ENCODE results near the gene GPATCH4.
A peak's percentile ranks its signal among the peaks of the same experiment; 100 is the strongest.
"Not testable (repeated sequence)": the region's sequence is repeated elsewhere in the genome, so short reads cannot be mapped to it uniquely, and the experiment has no call there.

The GPATCH4 gene

DNA sequence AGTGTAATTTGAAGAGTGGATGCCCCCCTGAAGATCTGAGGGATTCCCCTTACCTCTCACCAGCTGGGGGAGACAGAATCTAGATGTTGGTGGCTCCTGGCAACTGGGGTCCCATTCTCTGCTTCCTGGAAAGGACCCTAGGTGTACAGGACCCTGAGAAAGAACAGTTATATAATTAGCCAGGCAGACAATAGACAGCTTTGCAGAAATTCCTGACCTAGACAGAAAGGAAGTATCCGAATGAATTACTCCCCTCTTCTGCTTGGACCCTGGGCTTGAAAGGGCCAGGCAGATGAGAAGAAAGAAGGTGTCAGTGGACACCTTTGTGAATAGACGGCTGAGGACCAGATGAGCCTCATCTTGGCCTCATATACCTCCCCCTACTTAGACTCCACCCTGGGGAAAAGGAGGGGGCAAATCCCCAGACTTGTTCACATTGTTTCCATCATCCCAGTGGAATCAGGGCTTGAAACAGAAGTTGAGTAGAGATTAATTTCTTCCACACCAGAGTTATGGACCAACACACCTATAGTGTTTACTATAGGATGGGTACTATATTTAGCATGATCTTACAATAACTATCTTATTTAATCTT is 27.1 kb downstream of the GPATCH4 start:
- no peak for DNase-seq (ENCODE audit: low spot score)

DNA sequence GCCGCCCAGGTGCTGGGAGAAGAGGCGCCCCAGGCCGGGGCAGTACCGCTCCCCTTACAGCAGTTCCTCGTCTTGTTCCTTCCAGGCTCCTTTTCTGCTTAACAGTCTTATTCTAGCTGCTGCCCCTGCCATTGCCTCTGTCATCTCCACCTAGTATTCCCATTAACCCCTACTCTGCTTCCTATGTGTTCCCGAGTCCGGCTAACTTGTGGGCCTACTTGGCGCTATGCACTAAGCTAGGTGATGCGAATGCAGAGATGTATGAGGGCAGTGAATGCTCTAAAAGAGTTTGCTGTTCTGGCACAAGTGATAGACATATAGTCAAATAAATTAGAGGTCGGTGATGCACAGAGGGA is 28.6 kb downstream of the GPATCH4 start:
- DNase-seq (ENCODE audit: low spot score) = no peak

DNA sequence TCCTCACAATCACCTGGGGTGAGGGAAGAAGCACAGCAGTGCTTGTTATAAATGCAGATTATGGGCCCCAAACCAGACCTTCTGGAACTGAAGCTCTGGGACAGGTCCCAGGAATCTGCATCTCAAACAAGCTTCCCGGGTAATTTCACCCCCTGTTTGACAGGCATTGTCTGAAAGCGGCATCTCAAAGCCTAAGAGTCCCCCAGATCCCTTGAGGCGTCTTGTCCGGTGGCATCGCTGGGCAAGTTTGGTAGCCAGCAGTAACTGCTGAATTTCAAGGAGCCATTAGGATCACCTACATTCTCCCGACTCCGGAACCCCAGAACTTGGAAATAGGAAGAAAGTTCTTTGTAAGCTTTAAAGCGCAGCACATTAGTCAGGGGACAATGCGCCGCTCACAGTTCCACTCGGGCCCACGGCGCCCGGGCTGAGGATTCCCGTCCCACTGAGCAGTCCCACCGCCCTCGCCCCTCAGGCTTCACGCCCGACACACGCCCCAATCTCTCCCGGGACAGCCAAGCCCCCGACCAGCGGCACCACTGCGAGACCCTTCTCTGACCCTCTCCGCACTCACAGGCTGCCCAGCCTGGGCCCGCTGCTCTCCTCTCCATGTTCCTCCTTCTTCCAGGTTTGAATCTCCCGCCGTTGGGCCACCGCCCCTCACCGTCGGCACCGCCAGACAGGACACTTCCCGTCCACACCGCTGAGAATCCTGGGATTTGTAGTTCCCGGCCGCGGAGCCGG is 29.2 kb downstream of the GPATCH4 start, which contains the start of gene IQGAP3:
Gene IQGAP3, minus strand, starts transcription at position 647 of the 744 bp plus-strand sequence. Its CDS starts 36 bp downstream, at position 611.
- peak; percentile 96 for DNase-seq (ENCODE audit: low spot score)

GRCh38 chr1:156571261-156571852 is 29.9 kb downstream of the GPATCH4 start:
- DNase-seq (ENCODE audit: low spot score) = peak; percentile 84

DNA sequence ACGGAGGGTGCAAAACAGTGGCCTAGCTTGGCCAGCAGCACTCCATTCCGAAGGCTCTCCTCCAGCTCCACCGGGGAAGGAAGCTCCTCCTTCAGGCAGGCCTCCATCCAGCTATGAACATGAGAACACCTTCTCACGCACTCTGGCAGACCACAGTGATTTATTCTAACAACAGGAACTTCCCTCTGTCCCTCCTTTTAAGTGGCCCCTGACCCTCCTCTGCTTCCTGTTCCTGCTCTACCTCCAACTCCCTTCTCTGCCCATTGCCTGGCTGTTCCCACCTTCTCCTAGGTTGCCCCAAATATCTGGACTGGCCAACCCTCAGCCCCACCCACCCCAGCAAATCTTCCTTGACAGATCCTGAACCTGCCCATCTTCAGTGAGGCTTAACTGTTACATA is 34.8 kb downstream of the GPATCH4 start:
- no peak for DNase-seq (ENCODE audit: low spot score)

DNA sequence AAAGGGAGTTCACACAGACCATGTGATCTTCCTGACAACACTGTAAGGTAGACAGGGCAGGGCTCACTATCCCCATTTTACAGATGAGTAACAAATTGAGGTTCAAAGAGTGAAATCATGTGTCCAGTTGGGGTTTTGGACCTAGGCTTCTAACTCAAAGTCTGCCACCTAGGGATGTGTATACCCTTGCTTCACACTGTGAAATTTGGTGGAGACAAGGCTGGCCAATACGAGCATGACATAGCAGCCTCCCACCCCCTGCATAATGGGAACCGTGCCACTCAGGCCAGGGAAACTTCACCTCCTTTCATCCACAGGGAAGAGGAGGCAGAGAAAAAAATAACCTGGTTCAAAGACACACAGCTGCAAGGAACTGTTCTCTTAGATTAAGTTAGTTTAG is 35.8 kb downstream of the GPATCH4 start:
- DNase-seq (ENCODE audit: low spot score) = no peak

GRCh38 chr1:156560585-156561163 is 40.6 kb downstream of the GPATCH4 start:
- no peak for DNase-seq (ENCODE audit: low spot score)

GRCh38 chr1:156559797-156560385 is 41.4 kb downstream of the GPATCH4 start:
- DNase-seq (ENCODE audit: low spot score) = no peak

- DNase-seq (ENCODE audit: low spot score) = no peak
Observed at GRCh38 chr1:156559086-156559796, 42.0 kb downstream of the GPATCH4 start.

DNA sequence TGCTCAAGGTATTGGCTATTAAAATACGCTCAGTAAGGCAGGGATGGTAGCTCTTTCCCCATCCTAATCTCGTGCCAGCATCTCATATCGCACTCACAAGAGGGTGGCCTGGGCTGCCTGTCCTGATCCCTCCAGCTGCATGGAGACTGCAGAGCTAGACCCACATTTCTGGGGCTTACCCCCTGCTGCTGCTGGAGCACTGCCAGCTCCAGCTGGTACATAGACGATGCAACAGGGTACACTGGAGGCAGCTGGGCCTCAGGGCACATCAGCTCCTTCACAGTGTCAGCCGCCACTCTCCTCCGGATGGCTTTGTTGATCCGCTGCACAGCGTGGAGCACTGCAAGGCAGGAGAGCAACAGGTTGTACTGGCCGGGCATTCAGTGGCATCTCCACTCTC is 44.9 kb downstream of the GPATCH4 start:
- DNase-seq (ENCODE audit: low spot score) = no peak

- DNase-seq (ENCODE audit: low spot score) = no peak
Observed at GRCh38 chr1:156555715-156556114, 45.6 kb downstream of the GPATCH4 start.

- DNase-seq (ENCODE audit: low spot score) = no peak
Observed at GRCh38 chr1:156554971-156555370, 46.3 kb downstream of the GPATCH4 start.

GRCh38 chr1:156553860-156554485 is 47.3 kb downstream of the GPATCH4 start:
- DNase-seq (ENCODE audit: low spot score) = no peak

- DNase-seq (ENCODE audit: low spot score) = not testable (repeated sequence)
Observed at GRCh38 chr1:156552937-156553336, 48.3 kb downstream of the GPATCH4 start.

GRCh38 chr1:156552518-156552917 is 48.8 kb downstream of the GPATCH4 start:
- no peak for DNase-seq (ENCODE audit: low spot score)

DNA sequence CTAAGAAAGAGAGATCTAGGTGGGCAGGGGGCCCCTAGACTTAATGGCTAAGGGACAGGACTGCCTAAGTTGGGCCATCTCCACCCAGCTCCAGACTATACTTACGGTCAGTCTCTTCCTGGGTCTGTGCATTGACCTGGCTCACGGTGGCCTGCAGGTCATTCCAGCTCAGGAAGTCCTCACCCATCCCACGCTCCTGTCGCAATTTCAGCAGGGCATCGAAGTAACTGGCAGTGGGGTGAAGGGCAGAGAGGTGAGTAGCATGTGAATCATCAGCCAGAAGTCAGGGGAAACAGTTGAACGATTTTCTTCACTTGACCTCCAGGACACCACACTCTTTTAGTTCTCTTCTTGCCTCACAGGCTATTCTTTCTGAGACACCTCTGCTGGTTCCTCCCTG is 49.4 kb downstream of the GPATCH4 start:
- DNase-seq (ENCODE audit: low spot score) = no peak

- no peak for DNase-seq (ENCODE audit: low spot score)
Observed at GRCh38 chr1:156551066-156551643, 50.1 kb downstream of the GPATCH4 start.

GRCh38 chr1:156550346-156550745 is 50.9 kb downstream of the GPATCH4 start:
- DNase-seq (ENCODE audit: low spot score) = no peak

DNA sequence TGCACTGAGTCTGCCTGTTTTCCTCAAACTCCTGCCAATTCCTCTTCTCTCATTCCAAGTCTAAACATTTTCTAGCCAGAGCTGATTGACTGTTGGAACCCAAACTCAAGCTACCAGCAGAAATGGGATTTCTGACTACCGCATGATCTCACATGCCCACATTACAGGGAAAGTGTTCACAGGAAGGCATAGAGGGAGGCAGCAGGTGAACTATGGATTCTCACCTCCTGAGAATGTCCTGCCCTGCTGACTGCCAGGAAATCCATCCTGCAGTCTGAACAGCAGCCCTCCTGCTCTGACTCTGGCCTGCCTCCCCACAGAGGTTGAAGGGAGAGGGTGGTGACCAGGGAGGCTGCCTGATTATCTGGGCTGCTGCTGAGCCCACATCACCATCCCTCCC is 51.4 kb downstream of the GPATCH4 start:
- no peak for DNase-seq (ENCODE audit: low spot score)

DNA sequence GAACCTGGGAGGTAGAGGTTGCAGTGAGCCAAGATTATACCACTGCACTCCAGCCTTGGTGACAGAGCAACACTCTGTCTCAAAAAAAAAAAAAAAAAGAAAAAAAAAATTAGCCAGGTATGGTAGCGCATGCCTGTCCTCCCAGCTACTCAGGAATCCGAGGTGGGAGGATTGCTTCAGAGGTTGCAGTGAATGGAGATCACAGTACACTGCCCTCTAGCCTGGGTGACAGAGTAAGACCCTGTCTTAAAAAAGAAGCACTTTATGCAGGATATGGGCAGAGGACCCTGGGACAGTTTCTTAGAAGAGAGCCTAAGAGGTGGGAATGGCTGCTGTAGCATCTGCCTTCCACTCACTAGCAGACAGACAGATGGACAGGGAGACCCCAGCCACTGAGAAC is 51.9 kb downstream of the GPATCH4 start:
- DNase-seq (ENCODE audit: low spot score) = no peak

DNA sequence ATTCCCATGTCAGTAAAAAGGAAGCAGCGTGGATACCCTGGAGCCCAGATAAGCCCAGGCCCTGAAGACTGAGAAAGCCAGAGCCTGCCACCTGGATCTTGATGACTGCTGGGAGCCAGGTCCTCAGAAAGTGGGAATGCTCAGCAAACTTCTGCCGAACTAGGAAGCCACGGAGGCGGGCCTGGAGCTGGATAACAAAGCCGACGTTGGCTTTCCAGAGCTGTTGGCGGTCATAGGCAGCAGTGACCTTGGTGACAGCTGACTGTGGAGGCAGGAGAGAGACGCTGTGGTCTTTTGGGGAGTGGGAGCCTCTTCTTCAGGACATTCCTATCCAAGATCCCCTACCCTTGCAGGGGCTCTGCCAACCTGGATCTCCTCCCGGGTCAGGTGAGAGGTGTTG is 53.3 kb downstream of the GPATCH4 start:
- no peak for DNase-seq (ENCODE audit: low spot score)

Data from hepatic stellate cell (primary cell).